ENCODE results near the gene GCSH. TPM values are rescaled to one million over a fixed set of nuclear protein-coding genes. Genes with fewer than 3 reads are reported as not detected.
"Not testable (repeated sequence)": the region's sequence is repeated elsewhere in the genome, so short reads cannot be mapped to it uniquely, and the experiment has no call there.

The GCSH gene
- 23.0 TPM for polyA plus RNA-seq (2013, experiment 1 of 2; ENCODE audit: insufficient read length)
- 18.0 TPM for polyA plus RNA-seq (2013, experiment 2 of 2; ENCODE audit: insufficient read length)

- DNase-seq: peak; percentile 98
Observed at GRCh38 chr16:81095953-81096714, at the start of gene GCSH. TSS of gene GCSH (minus strand) at chr16:81096395. CDS start at chr16:81096278, 117 bp downstream.

GRCh38 chr16:81143921-81144471 lies 47.8 kb upstream of the GCSH start:
- no peak for DNase-seq

GRCh38 chr16:81142864-81143263 lies 46.7 kb upstream of the GCSH start:
- no peak for DNase-seq

- no peak for DNase-seq
Observed at GRCh38 chr16:81140930-81141780, 45.0 kb upstream of the GCSH start.

GRCh38 chr16:81138831-81139557 lies 42.8 kb upstream of the GCSH start:
- no peak for DNase-seq

- no peak for DNase-seq
Observed at GRCh38 chr16:81137754-81138153, 41.6 kb upstream of the GCSH start.

GRCh38 chr16:81136390-81137335 lies 40.5 kb upstream of the GCSH start:
- DNase-seq: peak; percentile 4

- DNase-seq: no peak
Observed at GRCh38 chr16:81130126-81130525, 33.9 kb upstream of the GCSH start.

GRCh38 chr16:81128726-81129524 lies 32.7 kb upstream of the GCSH start:
- DNase-seq: no peak

GRCh38 chr16:81127051-81127450 lies 30.9 kb upstream of the GCSH start:
- DNase-seq: peak; percentile 10

GRCh38 chr16:81123092-81123852 lies 27.1 kb upstream of the GCSH start:
- no peak for DNase-seq

GRCh38 chr16:81121474-81121990 lies 25.3 kb upstream of the GCSH start:
- DNase-seq: no peak

GRCh38 chr16:81117436-81117835 lies 21.2 kb upstream of the GCSH start:
- no peak for DNase-seq

- DNase-seq: no peak
Observed at GRCh38 chr16:81116285-81116684, 20.1 kb upstream of the GCSH start.

- no peak for DNase-seq
Observed at GRCh38 chr16:81112453-81112852, 16.3 kb upstream of the GCSH start.

GRCh38 chr16:81109274-81109673 lies 13.1 kb upstream of the GCSH start:
- DNase-seq: not testable (repeated sequence)

- DNase-seq: no peak
Observed at GRCh38 chr16:81107511-81107910, 11.3 kb upstream of the GCSH start.

- no peak for DNase-seq
Observed at GRCh38 chr16:81106826-81107503, 10.8 kb upstream of the GCSH start.

GRCh38 chr16:81105946-81106345 lies 9.8 kb upstream of the GCSH start:
- no peak for DNase-seq

Measured in fibroblast of skin of back (primary cell).